ENCODE measurements around the gene ORMDL1.

ORMDL1 gene, protein sequence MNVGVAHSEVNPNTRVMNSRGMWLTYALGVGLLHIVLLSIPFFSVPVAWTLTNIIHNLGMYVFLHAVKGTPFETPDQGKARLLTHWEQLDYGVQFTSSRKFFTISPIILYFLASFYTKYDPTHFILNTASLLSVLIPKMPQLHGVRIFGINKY

DNA sequence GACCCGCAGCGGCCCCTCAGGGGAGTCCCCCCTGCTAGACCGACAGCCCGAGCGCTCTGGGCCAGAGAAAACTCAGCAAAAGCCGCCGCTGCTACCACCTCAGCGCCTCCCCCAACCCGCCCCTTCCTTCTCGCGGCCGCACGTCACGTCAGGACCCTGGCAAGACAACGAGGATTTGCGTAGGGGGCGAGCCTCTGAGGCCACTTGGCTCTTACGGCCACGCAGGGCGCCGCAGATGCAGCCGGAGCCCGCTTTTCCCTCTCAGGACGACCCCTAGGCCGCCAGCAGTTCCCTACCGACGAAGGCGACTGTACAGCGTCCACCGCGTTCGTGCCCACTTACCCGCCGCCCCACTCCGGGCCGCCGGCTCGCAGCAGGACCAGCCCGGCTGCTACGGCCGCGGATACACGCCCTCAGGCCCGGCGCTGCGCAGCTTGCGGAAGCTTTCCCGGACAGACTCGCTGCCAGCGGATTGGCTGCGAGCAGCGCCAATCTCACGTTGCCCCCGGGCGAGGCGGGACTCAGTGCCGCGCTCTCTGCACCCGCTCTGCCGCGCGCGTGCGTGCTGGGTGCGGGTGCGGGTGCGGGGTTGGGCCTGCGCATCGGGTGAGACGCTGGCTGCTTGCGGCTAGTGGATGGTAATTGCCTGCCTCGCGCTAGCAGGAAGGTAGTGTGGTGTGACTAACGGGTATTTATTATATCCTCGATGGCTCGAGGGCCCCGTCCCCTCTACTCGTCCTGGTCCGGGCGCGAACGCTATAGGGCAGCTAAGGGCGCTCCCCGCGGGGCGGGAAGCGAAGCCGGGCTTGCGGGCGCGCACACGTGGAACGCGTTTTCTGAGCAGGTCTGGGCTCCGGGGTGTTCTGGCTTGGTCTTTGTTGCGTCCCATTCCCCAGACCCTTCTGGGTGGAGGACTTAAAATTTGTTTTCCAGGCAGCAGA is at the start of gene ORMDL1, which contains the start of gene PMS1:
Gene ORMDL1, minus strand, starts transcription at position 413 of the 941 bp plus-strand sequence. CDS start 1,744 bp downstream, outside the sequence.
Gene PMS1, plus strand, starts transcription at position 524 of the 941 bp plus-strand sequence. CDS start 7,360 bp downstream, outside the sequence.
- ATAC-seq: peak; percentile 91 to 93

DNA sequence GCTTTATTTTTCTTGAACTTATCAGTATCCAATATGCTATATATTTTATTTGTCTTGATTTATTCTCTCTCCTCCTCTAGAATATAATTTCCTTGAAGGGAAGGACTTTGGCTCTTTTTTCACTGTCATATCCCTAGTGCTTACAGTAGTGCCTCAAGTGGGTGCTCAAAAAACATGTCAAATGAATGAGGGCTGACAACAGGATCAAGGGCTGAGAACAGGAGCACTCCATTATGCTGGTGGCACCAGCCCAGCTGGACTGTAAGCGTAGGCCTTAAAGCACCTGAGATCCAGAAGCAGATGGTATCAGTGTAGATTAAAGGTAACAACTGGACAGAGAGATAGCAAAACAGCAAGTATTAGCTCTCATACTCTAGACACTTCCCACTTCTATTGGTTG is 46.4 kb upstream of the ORMDL1 start:
- no peak for ATAC-seq

DNA sequence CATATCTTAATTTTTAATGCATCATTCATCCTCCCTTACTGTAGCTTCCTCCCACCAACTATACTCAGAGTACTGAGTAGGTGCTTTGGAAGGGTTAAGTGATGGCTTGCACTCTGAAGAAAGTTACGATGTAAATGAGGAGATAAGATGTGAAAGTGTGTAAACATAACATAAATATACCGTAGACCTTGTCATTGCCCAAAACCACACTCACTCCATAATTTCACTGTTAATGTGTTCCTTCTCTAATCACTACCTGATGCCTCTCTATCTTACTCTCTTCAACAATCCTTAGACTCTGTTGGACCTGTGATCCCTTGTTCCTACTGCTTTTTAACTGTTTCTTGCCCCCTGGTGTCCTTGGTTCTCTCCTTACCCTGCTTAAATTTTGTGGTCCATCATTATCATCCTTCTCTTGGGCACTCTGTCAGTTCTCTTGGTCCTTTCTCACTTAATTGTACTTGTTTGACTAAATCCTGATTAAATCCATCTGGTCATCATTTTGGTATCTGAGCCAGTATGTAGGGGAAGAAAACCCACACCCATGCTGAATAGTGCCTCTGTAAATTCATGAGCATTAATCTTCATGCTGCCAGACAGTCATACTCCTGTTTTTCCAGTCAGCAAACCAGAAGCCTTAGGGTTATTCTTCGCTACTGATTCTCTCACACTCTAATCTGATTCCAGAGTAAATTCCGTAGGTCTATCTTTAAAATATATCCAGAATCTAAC is 45.1 kb upstream of the ORMDL1 start:
- ATAC-seq: no peak

DNA sequence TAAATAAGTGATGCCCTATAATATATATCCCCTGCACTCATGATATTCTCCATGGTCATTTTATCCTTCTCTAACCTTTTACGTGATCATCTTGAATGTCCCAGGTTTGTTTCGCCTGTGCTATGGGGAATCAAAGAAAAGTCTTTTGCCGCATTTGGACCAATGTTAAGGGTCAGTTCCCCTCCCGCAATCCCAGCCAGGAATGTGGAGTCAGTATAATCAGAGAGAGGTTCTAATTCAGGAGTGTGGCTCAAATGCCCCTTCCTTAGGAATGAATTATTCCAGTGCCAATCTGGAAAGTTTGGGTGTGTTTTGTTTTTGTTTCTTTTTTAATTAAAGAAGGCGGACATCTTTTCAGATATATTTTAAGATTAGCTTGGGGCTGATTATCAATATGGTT is 41.9 kb upstream of the ORMDL1 start:
- ATAC-seq: no peak

DNA sequence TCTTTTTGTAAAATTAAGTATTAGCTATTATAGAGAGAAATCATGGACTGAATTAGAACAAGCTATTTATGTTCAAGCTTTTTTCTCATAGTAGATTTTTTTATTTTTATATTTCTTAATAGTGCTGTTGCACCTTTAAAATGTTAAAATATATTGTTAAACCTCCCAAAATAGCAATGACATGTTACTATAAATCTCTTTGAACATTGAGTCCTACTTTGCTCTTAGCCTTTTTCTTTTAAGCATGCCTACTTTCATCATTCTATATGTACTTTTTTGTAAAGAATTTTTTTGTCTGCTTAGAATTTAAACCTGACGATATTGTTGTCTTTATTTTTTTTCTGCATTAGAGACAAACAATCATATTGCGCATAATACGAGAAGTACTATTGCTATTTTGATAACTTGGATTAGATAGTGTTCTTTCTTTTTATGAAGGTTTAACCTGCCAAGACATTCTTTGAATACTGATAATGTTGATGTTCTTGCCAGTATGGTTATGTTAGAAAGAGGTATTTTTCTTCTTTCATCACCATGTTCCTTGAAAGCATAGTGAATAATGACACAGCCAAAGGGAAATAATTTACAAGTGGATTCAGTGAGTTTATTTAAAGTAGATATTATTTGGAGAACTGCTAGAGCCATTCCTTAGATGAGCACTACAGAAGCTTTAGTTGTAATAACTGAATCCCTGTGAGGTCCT is 40.7 kb upstream of the ORMDL1 start:
- no peak for ATAC-seq

DNA sequence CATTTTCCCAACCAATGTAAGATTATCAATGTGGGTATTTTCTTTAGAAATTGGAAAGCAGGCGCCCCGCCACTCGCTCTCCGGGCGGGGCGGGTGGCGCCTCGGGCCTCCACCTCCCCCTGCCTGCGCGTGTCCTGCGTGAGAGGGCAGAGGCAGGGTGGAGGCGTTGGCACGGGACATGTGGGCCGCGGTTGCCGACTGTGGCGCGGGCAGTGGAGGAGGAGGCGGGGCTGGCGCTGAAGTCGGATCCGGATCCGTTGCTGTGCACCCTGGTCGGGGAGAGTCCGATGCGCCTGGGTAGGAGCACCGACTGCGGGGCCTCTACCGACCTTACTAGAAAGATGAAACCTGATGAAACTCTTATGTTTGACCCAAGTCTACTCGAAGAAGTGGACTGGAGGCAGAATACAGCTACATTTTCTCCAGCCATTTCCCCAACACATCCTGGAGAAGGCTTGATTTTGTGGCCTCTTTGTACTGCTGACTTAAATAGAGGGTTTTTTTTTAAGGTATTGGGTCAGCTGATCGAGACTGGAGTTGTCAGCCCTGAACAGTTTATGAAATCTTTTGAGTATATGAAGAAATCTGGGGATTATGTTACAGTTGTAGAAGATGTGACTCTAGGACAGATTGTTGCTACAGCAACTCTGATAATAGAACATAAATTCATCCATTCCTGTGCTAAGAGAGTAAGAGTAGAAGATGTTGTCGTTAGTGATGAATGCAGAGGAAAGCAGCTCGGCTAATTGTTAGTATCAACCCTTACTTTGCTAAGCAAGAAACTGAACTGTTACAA is 38.0 kb upstream of the ORMDL1 start:
- no peak for ATAC-seq

DNA sequence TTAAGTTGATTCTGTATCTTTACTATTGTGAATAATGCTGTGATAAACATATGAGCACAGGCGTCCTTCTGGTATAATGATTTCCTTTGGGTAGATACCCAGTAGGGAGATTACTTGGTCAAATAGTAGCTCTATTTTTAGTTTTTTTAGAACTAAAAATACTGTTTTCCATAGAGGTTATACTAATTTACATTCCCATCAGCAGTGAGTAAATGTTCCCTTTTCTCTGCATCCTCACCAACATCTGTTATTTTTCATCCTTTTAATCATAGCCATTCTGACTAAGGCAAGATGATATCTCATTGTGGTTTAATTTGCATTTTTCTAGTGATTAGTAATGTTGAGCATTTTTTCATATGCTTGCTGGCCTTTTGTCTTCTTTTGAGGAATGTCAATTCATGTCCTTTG is 35.2 kb upstream of the ORMDL1 start:
- peak; percentile 59 to 78 for ATAC-seq

DNA sequence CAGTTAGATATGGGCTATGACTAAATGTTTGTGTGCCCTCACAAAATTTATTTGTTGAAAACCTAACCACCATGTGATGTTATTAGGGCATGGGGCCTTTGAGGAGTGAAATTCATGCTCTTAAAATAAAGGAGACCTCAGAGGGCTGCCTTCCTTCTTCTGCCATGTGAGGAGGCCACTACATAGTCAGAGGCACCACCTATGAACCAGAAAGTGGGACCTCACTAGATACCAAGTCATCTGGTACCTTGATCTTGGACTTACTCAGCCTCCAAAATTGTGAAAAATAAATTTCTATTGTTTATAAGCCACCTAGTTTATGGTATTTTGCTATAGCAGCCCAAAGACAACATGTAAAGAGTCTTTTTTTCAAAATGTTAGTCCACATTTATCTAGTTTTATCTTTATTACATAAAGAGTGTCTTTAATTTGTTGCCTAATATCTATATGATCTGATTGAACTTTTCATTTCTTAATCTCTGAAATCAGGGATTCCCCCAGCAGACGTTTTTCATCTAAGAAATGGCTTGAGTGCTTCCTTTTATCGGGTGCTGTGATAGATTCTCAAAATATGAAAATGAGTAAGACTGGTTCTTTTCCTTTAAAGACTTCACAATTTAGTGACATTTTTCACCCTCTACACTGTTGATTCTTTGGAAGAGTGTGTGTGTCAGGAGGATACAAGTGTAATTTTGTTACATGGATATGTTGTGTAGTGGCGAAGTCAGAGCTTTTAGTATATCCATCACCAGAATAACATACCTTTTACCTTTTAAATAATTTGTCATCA is 34.3 kb upstream of the ORMDL1 start:
- ATAC-seq: peak; percentile 64 to 65

DNA sequence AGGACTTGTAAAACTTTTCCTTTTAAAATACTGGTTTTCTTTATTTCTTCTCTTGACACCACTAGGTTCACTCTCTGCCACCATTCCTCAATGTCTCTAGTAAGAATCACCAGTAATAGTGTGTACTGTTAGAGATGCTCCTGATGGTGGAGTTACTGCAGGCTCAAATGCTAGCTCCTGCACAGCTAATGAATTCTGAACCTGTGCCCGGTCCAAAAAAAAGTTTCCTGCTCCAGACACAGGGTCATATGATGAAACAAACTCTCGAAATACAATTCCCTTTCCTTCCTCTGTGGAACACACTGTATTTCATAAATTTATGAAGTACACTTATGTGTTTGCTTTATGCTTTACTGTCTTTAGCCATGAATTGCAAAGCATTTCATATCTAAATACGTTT is 19.3 kb upstream of the ORMDL1 start:
- no peak for ATAC-seq

DNA sequence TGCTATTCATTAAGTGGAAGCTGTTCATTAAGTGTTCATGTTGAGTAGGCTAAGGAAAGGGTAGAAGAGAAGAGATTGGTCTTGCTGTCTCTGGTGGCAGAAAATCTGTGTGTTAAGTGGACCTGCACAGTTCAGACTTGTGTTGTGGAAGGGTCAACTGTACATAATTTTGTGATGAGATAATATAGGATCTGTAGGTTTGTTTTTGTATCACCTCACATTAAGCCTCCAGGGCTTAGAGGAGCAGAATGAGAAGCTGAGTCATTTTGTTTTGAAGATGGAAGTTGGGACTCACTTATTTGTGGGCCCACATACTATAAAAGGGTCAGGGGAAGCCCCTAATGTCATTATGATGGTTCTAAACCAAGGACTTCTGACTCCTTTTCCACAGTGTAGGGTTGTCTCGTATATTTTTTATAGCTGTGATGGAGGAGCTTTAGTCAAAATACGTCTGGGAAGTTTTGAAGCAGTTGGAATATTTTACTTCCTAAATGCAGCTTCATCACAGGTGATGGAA is 18.3 kb upstream of the ORMDL1 start:
- no peak for ATAC-seq

DNA sequence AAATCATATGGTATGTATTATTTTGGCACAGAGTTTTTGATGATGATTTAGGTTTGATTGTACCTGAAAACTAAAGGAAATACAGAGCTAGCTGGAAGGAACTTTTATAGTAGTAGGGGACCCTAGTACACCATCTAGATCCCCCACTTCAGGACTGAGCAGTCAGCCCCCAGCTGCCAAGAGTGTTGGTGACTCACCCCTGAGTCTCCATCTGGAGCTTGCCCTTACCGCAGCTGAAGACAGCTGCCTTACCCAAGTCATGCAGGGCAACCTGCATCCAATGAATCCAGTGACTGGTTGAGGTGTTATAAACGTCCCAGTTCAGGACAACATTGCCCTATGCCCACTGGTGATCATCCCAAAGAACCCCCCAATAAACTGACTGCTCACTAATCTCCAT is 15.4 kb upstream of the ORMDL1 start:
- no peak for ATAC-seq

DNA sequence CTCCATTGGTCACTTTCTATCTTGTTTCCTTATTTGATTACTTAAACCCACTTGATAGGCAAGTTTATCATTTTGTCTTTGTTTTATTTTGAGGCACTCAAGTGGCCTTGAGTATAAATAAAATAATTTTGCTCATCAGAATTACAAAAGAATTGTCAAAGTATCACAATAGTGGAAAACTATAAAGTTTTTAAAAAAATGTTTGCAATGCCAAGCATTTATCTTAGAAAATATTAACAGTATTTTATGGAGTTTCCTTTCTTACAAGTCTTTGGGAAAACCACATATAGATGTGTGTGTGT is 14.8 kb upstream of the ORMDL1 start:
- ATAC-seq: no peak

DNA sequence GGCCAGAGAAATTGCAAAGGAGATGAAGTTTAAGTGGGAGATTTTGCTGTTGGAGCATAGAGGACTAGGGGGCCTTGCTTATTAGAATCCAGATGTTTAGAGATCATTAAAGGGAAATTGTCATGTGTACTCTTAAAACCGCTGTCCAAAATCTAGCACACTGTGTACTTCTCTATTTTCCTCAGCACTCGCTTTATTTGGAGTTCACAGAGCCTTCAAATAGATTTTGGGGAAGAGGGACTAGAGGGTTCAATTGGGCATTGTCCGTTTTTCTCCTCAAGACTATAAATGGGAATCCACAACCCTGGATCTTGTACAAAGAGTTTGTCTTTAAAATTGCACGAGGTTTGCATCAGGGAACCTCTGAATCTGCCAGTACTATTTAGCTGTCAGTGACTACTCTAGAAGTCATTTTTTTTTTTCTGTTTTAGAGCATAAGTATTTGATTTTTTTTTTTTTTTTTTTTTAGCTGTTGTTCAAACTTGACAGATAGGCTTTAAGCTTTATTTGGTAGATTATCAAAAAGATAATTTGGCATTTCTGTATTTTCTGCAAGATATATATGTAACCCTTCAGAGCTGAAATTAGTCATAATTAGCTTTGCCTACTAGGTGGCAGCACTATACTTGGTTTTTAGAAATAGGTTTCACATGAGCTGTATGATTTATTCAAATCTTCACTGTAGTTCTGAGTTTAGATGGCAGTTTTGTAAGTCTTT is 14.3 kb upstream of the ORMDL1 start:
- ATAC-seq: peak; percentile 61 to 63

DNA sequence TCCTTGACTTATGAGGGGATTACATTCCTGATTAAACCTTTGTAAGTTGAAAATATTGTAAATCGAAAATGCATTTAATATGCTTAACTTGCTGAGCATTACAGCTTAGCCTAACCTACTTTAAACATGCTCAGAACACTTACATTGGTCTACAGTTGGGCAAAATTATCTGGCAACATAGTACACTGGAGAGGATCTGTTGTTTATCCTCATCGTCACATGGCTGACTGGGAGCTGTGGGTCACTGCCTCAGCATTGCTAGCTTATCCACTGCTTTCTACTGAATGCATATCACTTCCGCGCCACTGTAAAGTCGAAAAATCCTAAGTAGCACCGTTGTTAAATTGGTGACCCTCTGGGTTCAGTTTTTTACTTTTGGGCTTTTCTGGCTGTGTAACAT is 13.8 kb upstream of the ORMDL1 start:
- no peak for ATAC-seq

DNA sequence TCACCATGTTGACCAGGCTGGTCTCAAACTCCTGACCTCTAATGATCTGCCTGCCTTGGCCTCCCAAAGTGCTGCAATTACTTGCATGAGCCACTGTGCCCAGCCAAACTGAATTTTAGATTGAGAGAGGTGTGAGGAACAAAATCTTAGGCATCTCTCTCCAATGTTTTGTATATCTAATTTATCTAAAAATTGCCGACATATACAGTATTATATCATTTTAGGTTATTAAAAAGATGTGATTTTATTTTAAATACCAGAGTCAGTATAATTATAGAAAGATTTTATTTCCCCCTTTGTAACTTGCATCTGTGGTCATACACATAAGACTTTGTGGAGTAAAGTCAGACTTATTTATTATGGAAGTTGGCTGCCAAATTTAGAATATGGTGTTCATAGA is 10.2 kb upstream of the ORMDL1 start:
- ATAC-seq: no peak

DNA sequence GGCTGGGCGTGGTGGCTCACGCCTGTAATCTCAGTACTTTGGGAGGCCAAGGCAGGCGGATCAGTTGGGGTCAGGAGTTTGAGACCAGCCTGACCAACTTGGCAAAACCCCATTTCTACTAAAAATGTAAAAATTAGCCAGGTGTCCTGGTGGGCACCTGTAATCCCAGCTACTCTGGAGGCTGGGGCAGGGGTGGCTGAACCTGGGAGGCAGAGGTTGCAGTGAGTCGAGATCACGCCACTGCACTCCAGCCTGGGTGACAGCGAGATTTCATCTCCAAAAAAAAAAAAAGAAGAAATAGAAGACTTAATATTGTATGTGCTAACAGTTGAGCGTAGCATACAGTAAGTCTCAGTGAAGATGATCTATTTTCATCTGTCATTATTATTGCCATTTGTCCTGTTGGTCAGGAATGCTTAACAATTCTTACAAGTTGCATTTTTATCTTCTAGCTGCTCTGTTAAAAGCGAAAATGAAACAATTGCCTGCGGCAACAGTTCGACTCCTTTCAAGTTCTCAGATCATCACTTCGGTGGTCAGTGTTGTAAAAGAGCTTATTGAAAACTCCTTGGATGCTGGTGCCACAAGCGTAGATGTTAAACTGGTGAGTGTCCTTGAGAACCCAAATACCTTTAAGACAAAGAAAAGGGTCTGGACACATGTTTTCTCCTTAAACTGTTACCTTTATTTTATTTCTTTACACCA is 7.4 kb upstream of the ORMDL1 start:
- ATAC-seq: no peak

DNA sequence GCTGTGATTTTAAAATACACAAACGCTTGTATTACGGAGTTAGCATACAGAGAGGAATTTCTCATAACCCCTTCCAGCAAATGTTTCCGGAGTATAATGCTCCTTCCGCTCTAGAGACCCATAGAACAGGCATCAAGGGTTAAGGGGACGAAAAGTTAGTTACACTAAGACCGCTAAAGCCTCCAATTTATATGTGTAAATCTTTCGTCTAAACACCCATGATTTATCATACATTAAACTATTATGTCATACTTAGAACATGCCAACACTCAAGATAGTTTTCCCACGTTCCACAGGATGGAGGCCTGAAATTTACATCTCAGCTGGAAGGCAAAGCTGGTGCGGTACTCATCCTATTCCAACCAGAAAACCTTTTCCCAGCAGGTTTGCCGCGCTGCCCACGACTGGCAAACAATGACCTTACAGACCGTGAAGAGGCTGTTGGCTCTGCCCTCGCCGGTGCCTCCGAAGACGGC is 650 bp downstream of the ORMDL1 start:
- ATAC-seq: no peak

DNA sequence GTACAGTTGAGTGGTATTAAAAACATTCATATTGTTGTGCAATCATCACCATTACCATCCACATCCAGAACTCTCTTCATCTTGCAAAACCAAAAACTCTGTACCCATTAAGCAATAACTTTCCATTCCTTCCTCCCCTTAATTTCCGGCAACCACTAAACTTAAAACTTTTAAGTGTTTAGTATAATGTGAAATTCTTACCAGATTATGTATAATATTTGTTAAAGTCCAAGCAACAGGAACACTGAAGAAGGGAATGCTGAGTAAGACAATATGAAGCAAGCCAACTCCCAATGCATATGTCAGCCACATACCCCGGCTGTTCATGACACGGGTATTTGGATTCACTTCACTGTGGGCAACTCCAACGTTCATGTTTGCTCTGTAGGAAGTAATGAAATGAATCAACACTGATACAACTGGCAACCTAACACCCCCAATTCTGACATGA is 1.9 kb downstream of the ORMDL1 start:
- no peak for ATAC-seq

DNA sequence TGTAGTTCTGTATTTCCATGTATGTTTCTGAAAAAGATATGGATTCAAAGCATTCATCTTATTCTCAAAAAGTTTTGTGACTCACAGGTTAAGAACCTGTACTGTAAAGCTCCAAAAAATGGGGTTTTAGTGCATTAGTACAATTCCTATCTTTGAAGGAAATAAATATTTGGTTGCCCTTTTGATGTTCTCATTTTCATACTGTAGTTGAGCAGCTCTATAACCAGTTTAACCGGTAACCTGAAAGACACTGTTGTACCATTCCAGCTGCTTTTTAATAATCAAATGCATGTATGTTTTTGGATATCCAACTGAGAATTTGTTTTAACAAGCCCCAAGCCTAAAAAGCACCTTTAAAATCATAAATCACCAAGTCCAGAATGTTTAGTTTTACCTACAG is 11.9 kb downstream of the ORMDL1 start:
- ATAC-seq: no peak
